ENCODE results near the gene CACNA1C.

GRCh38 chr12:2301531-2302461, 249.0 kb downstream of the CACNA1C start:
- TF ChIP-seq POLR2A (IDR thresholded peaks at IDR 0.05) (no peak), CTCF (IDR thresholded peaks at IDR 0.05) (no peak)

Measured in esophagus squamous epithelium (tissue), 4 donors.